KMS-11 (cell line): ENCODE data around the gene CCND2.

ENCODE experiments used
- H2AFZ ChIP-seq: fragments of 200-600 bp; sonication (generic); 2 replicates; pipeline ENCODE4 v1.6.1; 2016; ENCODE audit warnings: antibody characterized with exemption, mixed run types, low read depth
- H3K27ac ChIP-seq: fragments of 200-600 bp; sonication (generic); 2 replicates; pipeline ENCODE4 v1.6.1; 2016; ENCODE audit warnings: mild to moderate bottlenecking, mixed run types
- H3K27me3 ChIP-seq: fragments of 200-600 bp; sonication (generic); 2 replicates; pipeline ENCODE4 v1.6.1; 2017; ENCODE audit warnings: mild to moderate bottlenecking, low read depth, mixed run types, moderate library complexity; ENCODE audit not compliant: insufficient read depth
- H3K36me3 ChIP-seq: fragments of 200-600 bp; sonication (generic); 2 replicates; pipeline ENCODE4 v1.6.1; 2017; ENCODE audit warnings: mild to moderate bottlenecking, mixed run types; ENCODE audit not compliant: insufficient read depth
- H3K4me1 ChIP-seq: fragments of 200-600 bp; sonication (generic); 2 replicates; pipeline ENCODE4 v1.6.1; 2016; ENCODE audit warnings: mild to moderate bottlenecking, low read depth, mixed run types; ENCODE audit not compliant: poor library complexity, severe bottlenecking
- H3K4me2 ChIP-seq: fragments of 200-600 bp; sonication (generic); 2 replicates; pipeline ENCODE4 v1.7.0; 2016; ENCODE audit warnings: mild to moderate bottlenecking, mixed run types
- H3K4me3 ChIP-seq: fragments of 200-600 bp; sonication (generic); IDR thresholded peaks from 2 replicates; pipeline ENCODE4 v1.6.1; 2017; ENCODE audit warnings: low read depth, low read length, mixed read lengths; ENCODE audit not compliant: insufficient read depth
- H3K79me2 ChIP-seq: fragments of 200-600 bp; sonication (generic); 2 replicates; pipeline ENCODE4 v1.6.1; 2016; ENCODE audit warnings: low read depth, mixed run types; ENCODE audit not compliant: insufficient read depth
- H3K9ac ChIP-seq: fragments of 200-600 bp; sonication (generic); 2 replicates; pipeline ENCODE4 v1.6.1; 2016; ENCODE audit warnings: mild to moderate bottlenecking, mixed run types
- H4K20me1 ChIP-seq: fragments of 200-600 bp; sonication (generic); 2 replicates; pipeline ENCODE4 v1.6.1; 2016; ENCODE audit warnings: mild to moderate bottlenecking, mixed run types; ENCODE audit not compliant: insufficient read depth
- TF ChIP-seq, protein P1 (sequence below): fragments of 200-600 bp; sonication (generic); conservative IDR thresholded peaks from 2 replicates; pipeline ENCODE4 v1.6.1; 2017; ENCODE audit warnings: low read depth, mild to moderate bottlenecking, antibody characterized with exemption, low read length, moderate library complexity, mixed read lengths

Gene CCND2

GRCh38 chr12:4228122-4228580 is 45.4 kb upstream of the CCND2 start:
- Histone ChIP-seq H3K4me1 (no peaks in the 10 kb centered on the region), H3K27me3 (no peaks in the 10 kb centered on the region), H3K4me3 (no peak overlapping the region), H3K9ac (no peak overlapping the region), H4K20me1 (no peaks in the 10 kb centered on the region), H3K36me3 (no peaks in the 10 kb centered on the region), H3K4me2 (no peak overlapping the region), H3K79me2 (no peaks in the 10 kb centered on the region), H3K27ac (no peak overlapping the region), H2AFZ (no peak overlapping the region)
- TF ChIP-seq, protein P1, sequence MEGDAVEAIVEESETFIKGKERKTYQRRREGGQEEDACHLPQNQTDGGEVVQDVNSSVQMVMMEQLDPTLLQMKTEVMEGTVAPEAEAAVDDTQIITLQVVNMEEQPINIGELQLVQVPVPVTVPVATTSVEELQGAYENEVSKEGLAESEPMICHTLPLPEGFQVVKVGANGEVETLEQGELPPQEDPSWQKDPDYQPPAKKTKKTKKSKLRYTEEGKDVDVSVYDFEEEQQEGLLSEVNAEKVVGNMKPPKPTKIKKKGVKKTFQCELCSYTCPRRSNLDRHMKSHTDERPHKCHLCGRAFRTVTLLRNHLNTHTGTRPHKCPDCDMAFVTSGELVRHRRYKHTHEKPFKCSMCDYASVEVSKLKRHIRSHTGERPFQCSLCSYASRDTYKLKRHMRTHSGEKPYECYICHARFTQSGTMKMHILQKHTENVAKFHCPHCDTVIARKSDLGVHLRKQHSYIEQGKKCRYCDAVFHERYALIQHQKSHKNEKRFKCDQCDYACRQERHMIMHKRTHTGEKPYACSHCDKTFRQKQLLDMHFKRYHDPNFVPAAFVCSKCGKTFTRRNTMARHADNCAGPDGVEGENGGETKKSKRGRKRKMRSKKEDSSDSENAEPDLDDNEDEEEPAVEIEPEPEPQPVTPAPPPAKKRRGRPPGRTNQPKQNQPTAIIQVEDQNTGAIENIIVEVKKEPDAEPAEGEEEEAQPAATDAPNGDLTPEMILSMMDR, result no peak

DNA sequence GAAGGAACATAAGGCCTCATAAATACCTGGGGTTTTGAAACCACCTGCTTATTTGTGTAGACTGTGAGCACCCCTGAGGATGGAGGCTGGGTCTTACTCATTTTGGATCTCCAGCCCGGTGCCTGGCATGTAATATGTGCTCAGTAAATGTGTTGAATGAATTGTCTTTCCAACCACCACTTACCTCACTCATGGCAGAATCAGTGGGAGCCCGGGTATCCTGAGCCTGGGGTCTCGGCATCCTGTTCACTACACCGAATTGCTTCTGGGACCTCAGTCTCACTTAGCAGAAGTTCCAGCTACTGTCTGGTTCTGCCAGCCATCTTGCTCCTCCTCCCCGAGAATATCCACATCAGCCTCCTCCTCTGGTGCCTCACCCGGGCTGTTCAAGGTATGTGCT is 43.0 kb upstream of the CCND2 start:
- Histone ChIP-seq H4K20me1 (no peaks in the 10 kb centered on the region), H3K27ac (no peak overlapping the region), H3K36me3 (no peaks in the 10 kb centered on the region), H3K27me3 (no peaks in the 10 kb centered on the region), H3K4me1 (no peaks in the 10 kb centered on the region), H3K4me2 (no peak overlapping the region), H3K9ac (no peak overlapping the region), H3K4me3 (no peak overlapping the region), H3K79me2 (no peaks in the 10 kb centered on the region), H2AFZ (no peak overlapping the region)
- TF ChIP-seq, protein P1, result no peak

DNA sequence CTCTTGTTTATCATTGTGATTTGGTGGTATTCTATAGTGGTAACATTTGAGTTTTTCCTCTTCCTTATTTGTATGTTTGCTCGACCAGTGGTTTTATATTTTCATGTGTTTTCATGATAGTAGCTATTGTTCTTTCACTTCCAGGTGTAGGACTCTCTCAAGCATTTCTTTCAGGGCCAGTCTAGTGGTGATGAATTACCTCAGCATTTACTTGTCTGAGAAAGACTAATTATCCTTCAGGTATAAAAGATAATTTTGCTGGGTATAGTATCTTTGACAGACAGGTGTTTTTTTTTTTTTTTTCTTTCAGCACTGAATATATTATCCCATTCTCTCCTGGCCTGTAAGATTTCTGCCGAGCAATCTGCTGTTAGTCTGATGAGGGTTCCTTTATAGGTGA is 35.0 kb upstream of the CCND2 start:
- H3K27me3 ChIP-seq, result no peaks in the 10 kb centered on the region
- no peaks in the 10 kb centered on the region for H3K79me2 ChIP-seq
- H2AFZ ChIP-seq, result no peak overlapping the region
- H3K27ac ChIP-seq, result no peak overlapping the region
- TF ChIP-seq, protein P1, result no peak
- no peak overlapping the region for H3K4me2 ChIP-seq
- H3K4me1 ChIP-seq, result no peaks in the 10 kb centered on the region
- H3K9ac ChIP-seq, result no peak overlapping the region
- H4K20me1 ChIP-seq, result no peaks in the 10 kb centered on the region
- H3K4me3 ChIP-seq, result no peak overlapping the region
- no peaks in the 10 kb centered on the region for H3K36me3 ChIP-seq

- Histone ChIP-seq H3K36me3 (no peaks in the 10 kb centered on the region), H4K20me1 (no peaks in the 10 kb centered on the region), H3K27me3 (no peaks in the 10 kb centered on the region), H3K4me3 (no peak overlapping the region), H3K4me1 (peaks cover 6% of the 10 kb centered on the region), H3K9ac (no peak overlapping the region), H3K4me2 (no peak overlapping the region), H2AFZ (no peak overlapping the region), H3K79me2 (no peaks in the 10 kb centered on the region), H3K27ac (no peak overlapping the region)
- TF ChIP-seq, protein P1, result no peak
Measured at GRCh38 chr12:4239746-4240145, 33.8 kb upstream of the CCND2 start.
